ENCODE results near the gene GAGE10. TPM values are rescaled to one million over a fixed set of nuclear protein-coding genes. Genes with fewer than 3 reads are reported as not detected.

The GAGE10 gene
- total and polyA plus RNA-seq, 2 donors (not counting 3 experiments of a cell fraction or from before 2014, with no cell fraction given) = not detected

DNA sequence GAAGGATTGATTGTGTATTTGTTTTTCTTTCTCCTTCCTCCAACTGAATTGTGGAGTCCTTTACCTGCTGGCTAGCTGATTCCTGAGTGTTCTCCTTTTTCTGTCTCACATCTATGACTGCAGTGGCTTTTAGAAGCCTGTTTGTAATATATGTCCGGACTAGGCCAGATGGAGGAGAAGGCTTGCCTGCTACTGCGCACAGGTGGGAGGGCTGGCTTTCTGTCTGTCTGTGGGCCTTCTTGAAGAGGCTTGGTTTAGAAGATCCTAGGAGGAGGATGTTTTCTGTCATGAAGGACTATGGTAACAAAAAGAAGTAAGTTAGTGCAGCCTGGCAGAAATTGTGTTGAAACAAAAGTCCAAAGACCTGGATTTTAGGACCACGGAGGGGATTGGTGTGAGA lies 25.4 kb upstream of the GAGE10 start:
- Histone ChIP-seq H3K9me1 (replicated peaks; ENCODE audit: control insufficient read depth, extremely low read depth, insufficient read depth, low read length) (no peaks in the 10 kb centered on the region), H3K79me2 (ENCODE audit: control insufficient read depth, insufficient read depth, low read length) (no peaks in the 10 kb centered on the region), H4K20me1 (replicated peaks; ENCODE audit: control insufficient read depth, extremely low read depth, insufficient read depth, low read length) (no peaks in the 10 kb centered on the region), H3K27ac (ENCODE audit: insufficient read depth, low read depth, low read length) (no peak overlapping the region), H3K27me3 (ENCODE audit: control insufficient read depth in 2 of 2, insufficient read depth in 2 of 2, low read length in 2 of 2) (no peaks in the 10 kb centered on the region), H3K9ac (replicated peaks; ENCODE audit: extremely low read depth, insufficient read depth, low read length) (no peak overlapping the region), H3K36me3 (ENCODE audit: control insufficient read depth in 2 of 2, extremely low read depth in 1 of 2, insufficient read depth in 2 of 2, low read length in 2 of 2) (no peaks in the 10 kb centered on the region), H2AFZ (ENCODE audit: low read depth, low read length) (no peak overlapping the region), H3K4me3 (replicated peaks in 1 of 3; ENCODE audit: insufficient read depth in 1 of 3, low read depth in 1 of 3, low read length in 3 of 3) (no peak overlapping the region), H3K9me3 (replicated peaks; ENCODE audit: control insufficient read depth, insufficient read depth, low read length) (no peaks in the 10 kb centered on the region), H3K4me2 (ENCODE audit: insufficient read depth, low read length) (no peak overlapping the region), H3K4me1 (ENCODE audit: control insufficient read depth, extremely low read depth, insufficient read depth, low read length) (no peaks in the 10 kb centered on the region)
- DNase-seq (ENCODE audit: low read depth, low spot score) (no peak), FAIRE-seq (no peak)
- intact Hi-C loops (cut with micrococcal nuclease) = loop anchor here (5.0 kb wide), 1 partner anchor 559 kb away; no protein-coding TSS in a partner anchor
- POLR2A ChIA-PET = no interaction called here
- CTCF ChIA-PET = no interaction called here
- dilution Hi-C loops (cut with MboI; ENCODE audit: extremely low pct_ligation_motif_present, low sequenced_read_pairs) = no loop called here
- BruUV-seq (replicated peaks) = no TSS peak
- TF ChIP-seq MYC (IDR thresholded peaks at IDR 0.05; ENCODE audit: low read depth, low read length) = no peak
- no peak for TF ChIP-seq POLR2A (IDR thresholded peaks at IDR 0.05; ENCODE audit: low read depth, low read length)
- TF ChIP-seq CTCF (IDR thresholded peaks at IDR 0.05; ENCODE audit: extremely low read depth in 1 of 2, insufficient read depth in 1 of 2, low read depth in 1 of 2, low read length in 2 of 2) = no peak
- TF ChIP-seq, protein P1, sequence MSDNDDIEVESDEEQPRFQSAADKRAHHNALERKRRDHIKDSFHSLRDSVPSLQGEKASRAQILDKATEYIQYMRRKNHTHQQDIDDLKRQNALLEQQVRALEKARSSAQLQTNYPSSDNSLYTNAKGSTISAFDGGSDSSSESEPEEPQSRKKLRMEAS (IDR thresholded peaks at IDR 0.05; ENCODE audit: insufficient read depth, insufficient read length) = no peak
- TF ChIP-seq FOS (IDR thresholded peaks at IDR 0.05; ENCODE audit: borderline replicate concordance, insufficient read depth, low read length) = no peak
- no peak for TF ChIP-seq POLR2AphosphoS5 (IDR thresholded peaks at IDR 0.05; ENCODE audit: insufficient read depth, low read depth, low read length)
- no peak for TF ChIP-seq EZH2 (IDR thresholded peaks at IDR 0.05; ENCODE audit: borderline replicate concordance, low read depth, low read length, severe bottlenecking)
- no peak for TF ChIP-seq GATA2 (IDR thresholded peaks at IDR 0.05; ENCODE audit: insufficient read depth, insufficient read length, low read depth, low read length)
- TF ChIP-seq JUN (IDR thresholded peaks at IDR 0.05; ENCODE audit: borderline replicate concordance, insufficient read depth, insufficient read length, low read depth) = no peak
